ENCODE results near the gene CACNA2D3. TPM values are rescaled to one million over a fixed set of nuclear protein-coding genes. Genes with fewer than 3 reads are reported as not detected.
A peak's percentile ranks its signal among the peaks of the same experiment; 100 is the strongest.

Gene CACNA2D3
- total RNA-seq, 1 donor from 2014 or later: 7.0 TPM

DNA sequence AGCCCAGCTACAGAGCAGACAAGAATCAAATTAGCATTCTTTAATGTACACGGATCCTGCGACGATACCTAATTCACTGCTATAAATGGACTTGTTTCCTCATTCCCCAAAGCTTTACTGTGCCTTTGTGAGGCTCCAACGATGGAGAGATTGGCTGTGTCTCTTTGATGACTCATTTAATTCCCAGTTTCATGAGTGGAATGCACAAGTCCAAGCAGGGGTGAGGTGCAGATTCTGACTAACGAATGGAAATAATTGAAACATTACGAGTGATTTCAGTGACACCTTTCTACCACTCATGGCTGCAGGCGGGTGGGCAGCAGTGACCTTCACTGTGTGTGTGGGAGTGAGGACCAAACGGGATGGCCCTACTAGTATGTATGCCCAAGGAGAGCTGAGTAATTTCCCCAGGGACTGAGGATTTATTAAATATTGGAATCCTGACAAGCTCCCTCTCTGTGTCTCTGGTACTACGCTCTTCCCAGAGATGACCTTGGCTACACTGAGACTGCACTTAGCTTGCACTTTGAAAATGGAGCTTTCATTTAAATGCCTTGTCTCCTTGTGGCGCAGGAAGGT lies 156.7 kb downstream of the CACNA2D3 start:
- peak; percentile 99 for ATAC-seq

DNA sequence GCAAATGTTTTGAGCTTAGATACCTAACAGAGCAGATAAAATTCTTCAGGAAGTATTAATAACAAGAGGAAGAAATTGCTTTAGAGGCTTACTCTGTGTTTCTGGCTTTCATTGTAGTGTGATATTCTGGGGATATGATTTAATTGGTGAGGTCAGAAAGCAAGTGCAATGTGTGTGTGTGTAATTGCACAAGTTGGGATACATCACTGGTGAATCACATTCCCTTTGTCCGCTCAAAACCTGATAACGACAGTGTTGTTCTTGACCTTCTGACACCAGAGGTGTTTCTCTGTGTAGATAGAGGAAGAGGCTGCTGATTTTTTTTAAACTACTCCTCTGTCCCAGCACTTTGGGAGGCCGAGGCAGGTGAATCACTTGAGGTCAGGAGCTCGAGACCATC lies 161.1 kb downstream of the CACNA2D3 start:
- ATAC-seq: peak; percentile 28

GRCh38 chr3:54294214-54294613 lies 171.9 kb downstream of the CACNA2D3 start:
- ATAC-seq: no peak

DNA sequence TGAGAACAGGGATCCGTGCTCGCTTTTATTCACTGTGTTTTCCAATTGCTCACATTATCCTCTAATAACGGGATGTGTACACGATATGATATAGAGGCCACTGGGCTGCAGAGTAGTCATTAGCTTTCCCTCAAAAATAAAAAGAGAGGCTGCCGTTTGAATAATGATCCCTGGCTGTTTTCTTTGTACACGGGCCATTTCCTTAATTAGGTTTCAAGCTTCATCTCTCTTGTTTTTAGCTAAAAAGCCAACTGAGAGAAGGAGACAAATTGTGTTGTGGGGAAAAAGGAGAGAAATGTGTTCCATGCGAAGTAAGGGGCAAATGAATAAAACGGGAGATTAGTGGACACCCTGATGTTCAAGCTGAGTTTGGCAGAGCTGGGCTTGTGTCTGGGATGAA lies 174.2 kb downstream of the CACNA2D3 start:
- ATAC-seq: no peak

- ATAC-seq: no peak
These were observed 177.0 kb downstream of the CACNA2D3 start for GRCh38 chr3:54299169-54299935.

GRCh38 chr3:54303517-54304375 lies 181.4 kb downstream of the CACNA2D3 start:
- no peak for ATAC-seq

GRCh38 chr3:54304877-54305276 lies 182.5 kb downstream of the CACNA2D3 start:
- ATAC-seq: no peak

DNA sequence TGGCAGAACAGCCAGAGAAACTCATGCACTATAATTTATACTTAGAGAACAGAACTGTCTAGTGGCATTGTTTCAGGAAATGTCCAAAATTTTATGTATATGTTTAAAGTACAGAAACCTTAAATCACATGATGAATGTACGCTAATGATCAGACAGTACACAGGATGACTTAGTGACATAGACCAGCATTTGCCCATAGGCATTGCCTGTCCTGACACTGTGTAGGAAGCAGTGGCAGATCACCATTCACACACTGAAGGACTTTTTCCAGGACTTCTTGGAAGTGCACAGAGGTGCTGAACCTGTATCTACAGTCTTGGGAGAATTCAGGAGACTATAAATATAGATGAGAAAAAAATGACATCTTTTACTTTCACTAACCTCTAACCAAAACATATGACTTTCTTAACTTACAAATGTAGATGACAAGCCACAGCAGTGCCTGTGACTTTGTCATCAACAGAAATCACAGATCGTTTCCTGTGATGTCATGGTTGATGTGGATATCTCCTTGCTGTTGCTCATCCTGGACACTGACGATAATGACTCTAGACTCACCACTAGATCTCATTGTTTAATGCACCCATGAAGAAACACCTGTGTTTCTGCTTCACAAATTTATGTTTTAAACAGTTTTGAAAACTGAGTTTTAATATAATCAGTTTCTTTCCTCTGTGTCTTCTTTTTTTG lies 183.2 kb downstream of the CACNA2D3 start:
- ATAC-seq: no peak

- no peak for ATAC-seq
These were observed 185.3 kb downstream of the CACNA2D3 start for GRCh38 chr3:54307566-54308180.

DNA sequence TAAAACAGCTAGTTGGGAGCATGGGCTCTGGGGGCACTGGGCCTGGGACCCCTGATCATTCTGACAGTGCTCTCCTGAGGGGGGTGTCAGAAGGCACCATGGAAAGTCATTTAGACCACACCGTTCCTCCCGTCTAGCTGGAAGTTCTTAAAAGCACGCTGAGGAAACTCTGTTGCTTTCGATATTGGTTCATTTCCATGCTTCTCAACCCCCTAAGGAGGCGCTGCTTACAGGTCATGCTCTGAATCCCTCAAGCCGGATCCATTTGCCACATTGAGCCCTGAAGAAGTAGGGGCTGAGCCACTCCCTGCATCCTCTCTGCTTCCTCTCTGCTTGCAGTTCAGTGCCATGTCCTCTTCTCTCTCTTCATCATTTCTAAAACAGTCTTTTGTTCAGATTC lies 187.2 kb downstream of the CACNA2D3 start:
- no peak for ATAC-seq

- no peak for ATAC-seq
These were observed 188.9 kb downstream of the CACNA2D3 start for GRCh38 chr3:54311211-54311747.

- ATAC-seq: no peak
These were observed 190.0 kb downstream of the CACNA2D3 start for GRCh38 chr3:54312156-54312899.

DNA sequence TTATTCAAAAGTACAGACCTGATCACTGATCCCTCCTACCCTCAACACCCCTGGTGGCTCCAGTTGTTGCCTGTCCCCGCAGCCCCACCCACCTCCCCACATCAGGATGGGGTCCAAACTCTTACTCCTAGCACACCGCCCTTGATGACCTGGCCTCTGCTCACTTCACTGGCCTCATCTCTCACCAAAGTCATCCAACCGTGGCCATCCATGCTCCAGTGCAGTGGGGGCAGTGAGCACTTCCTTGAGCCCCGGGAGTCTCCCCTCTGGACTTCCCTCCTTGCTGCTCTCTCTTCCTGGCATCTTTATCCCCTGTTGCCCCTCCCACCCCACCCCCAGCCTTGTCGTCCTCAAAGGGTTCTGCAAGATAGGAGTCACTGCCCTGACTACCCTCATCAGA lies 191.1 kb downstream of the CACNA2D3 start:
- ATAC-seq: no peak

DNA sequence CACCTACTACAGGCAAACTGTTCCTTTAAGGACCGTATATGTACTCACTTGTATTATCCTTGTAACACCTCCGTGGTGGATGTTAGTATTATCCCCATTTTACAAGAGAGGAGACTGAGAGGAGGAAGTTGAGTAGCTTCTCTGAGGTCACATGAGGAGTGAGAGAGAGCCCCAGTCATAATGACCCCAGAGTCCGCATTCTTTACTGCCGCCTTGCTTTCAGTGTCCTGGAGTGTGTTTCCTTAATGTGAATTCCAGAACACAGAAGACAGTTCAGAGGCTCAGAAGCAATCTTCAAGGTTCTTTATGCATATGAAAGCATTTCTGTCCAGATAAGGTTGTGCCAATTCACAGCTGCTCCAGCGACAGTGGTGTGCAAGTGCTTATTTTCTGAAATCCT lies 199.2 kb downstream of the CACNA2D3 start:
- ATAC-seq: no peak

GRCh38 chr3:54322354-54322753 lies 200.0 kb downstream of the CACNA2D3 start:
- ATAC-seq: peak; percentile 59

DNA sequence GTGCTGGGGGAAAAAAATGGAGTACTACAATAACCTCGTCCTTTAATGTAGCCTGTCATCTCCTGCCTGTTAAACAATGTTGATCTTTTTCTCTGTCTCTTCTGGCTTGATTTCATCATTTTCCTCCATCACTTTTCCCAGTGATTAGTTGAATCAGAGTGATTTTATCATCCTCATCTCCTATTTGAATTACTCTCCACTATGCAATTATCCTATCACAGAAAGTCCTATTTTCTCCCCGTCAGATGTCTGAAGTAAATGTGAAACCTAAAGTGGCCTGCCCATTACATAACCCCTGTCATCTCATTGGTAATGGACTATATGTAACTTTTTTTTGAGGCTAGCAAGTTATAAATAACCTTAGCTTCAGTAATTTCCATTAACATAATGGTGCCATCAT lies 201.8 kb downstream of the CACNA2D3 start:
- no peak for ATAC-seq

DNA sequence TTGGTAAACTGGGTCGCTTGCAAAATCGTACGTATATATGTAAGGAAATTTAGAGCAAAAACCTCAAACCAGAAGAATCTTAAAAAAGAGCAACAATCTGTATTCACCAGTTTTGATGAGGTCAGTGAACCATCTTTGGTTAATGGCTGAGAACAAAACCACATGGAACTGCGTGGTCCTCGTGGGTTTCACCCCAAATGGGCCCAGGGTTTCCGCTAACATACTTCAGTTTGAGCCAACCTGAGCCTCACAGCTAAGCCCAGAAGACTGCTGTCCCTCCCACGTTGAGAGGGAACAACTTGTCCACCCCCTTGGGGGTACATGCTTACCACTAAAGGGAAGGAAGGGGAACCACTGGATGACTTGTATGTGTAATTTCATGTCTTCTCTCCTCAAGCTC lies 204.6 kb downstream of the CACNA2D3 start:
- ATAC-seq: no peak

GRCh38 chr3:54331341-54331740 lies 209.0 kb downstream of the CACNA2D3 start:
- ATAC-seq: no peak

- ATAC-seq: no peak
These were observed 215.5 kb downstream of the CACNA2D3 start for GRCh38 chr3:54337846-54338245.

DNA sequence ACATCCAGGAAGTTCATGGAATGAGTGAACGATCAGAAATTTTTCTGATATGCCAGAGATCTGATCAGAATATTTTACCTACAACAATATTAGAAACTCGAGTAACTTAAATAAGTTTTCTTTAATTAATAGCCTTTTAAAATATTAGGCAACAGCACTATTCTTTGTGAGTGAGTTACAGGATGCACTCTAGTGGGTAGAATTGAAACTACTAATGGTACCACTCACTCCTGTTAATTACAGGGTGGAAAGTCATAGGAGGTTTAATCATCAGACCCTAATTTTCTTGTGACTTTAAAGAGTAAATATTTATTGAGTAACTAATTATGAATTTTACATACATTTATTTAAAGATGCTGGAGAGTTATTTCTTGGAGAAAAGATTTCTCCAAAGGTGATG lies 217.3 kb downstream of the CACNA2D3 start:
- ATAC-seq: no peak

DNA sequence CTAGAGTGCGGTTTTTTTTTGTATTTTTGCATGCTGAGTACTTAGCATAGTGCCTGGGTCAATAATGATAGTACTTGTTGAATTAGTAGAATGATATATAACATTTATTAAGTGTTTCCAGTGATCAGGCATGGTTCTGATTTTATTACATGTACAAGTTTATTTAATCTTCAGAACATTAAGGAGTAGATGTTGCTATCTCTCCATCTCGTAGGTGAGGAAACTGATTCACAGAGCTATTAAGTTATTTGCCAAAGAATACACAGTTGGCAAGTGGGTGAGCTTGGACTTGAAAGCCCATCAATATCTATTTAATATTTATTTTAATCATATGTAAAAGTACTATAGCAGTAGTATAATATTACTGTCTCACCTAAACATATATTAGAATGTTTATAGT lies 219.5 kb downstream of the CACNA2D3 start:
- ATAC-seq: no peak
